Trophoblast cell (in vitro differentiated cells and primary cell): Measurements from ENCODE around the gene PROC.

Experiments used
- DNase-seq, 2 donors: peaks; one replicate each; pipeline ENCODE4 v3.0.0-alpha.2; 2016
- H2AFZ ChIP-seq: 2 replicates; pipeline ENCODE4 v1.6.1; 2013; ENCODE audit warnings: low read length, moderate library complexity, mild to moderate bottlenecking; ENCODE audit not compliant: insufficient read depth, poor library complexity
- H2AK5ac ChIP-seq: 2 replicates; pipeline ENCODE4 v1.6.1; 2013; ENCODE audit warnings: mild to moderate bottlenecking, low read length
- H2BK120ac ChIP-seq: 2 replicates; pipeline ENCODE4 v1.6.1; 2013; ENCODE audit warnings: low read length, mild to moderate bottlenecking, moderate library complexity; ENCODE audit not compliant: insufficient read depth, poor library complexity
- H2BK12ac ChIP-seq: 2 replicates; pipeline ENCODE4 v1.6.1; 2013; ENCODE audit warnings: mild to moderate bottlenecking, low read length, moderate library complexity
- H2BK5ac ChIP-seq: 2 replicates; pipeline ENCODE4 v1.6.1; 2013; ENCODE audit warnings: low read length, low read depth, moderate library complexity, mild to moderate bottlenecking; ENCODE audit not compliant: poor library complexity
- H3K14ac ChIP-seq: 2 replicates; pipeline ENCODE4 v1.6.1; 2013; ENCODE audit warnings: mild to moderate bottlenecking, low read length
- H3K18ac ChIP-seq: 2 replicates; pipeline ENCODE4 v1.6.1; 2013; ENCODE audit warnings: mild to moderate bottlenecking, low read length
- H3K23ac ChIP-seq: 2 replicates; pipeline ENCODE4 v1.6.1; 2013; ENCODE audit warnings: low read length
- H3K27ac ChIP-seq: 2 replicates; pipeline ENCODE4 v1.5.1; 2013; ENCODE audit warnings: low read depth, mild to moderate bottlenecking, inconsistent platforms, low read length, moderate library complexity
- H3K27me3 ChIP-seq: 2 replicates; pipeline ENCODE4 v1.6.1; 2013; ENCODE audit warnings: inconsistent platforms, mild to moderate bottlenecking, low read length, moderate library complexity; ENCODE audit not compliant: insufficient read depth
- H3K36me3 ChIP-seq, 2 experiments: 1 replicate in 1 of 2; 2 replicates in 1 of 2; pipeline ENCODE4 v1.6.1; 2013; ENCODE audit warnings: low read length in 2 of 2, mild to moderate bottlenecking in 2 of 2, moderate library complexity in 1 of 2; ENCODE audit not compliant: insufficient read depth in 2 of 2, control insufficient read depth in 1 of 2
- H3K4ac ChIP-seq: 2 replicates; pipeline ENCODE4 v1.6.1; 2013; ENCODE audit warnings: low read depth, mild to moderate bottlenecking, low read length, moderate library complexity
- H3K4me1 ChIP-seq, 2 experiments: 1 replicate in 1 of 2; 2 replicates in 1 of 2; pipeline ENCODE4 v1.6.1; 2013; ENCODE audit warnings: low read length in 2 of 2, mild to moderate bottlenecking in 2 of 2, moderate library complexity in 1 of 2; ENCODE audit not compliant: insufficient read depth in 2 of 2, control insufficient read depth in 1 of 2
- H3K4me2 ChIP-seq: 2 replicates; pipeline ENCODE4 v1.6.1; 2013; ENCODE audit warnings: inconsistent platforms, mild to moderate bottlenecking, low read length, moderate library complexity
- H3K4me3 ChIP-seq: 2 replicates; pipeline ENCODE4 v1.5.1; 2013; ENCODE audit warnings: mild to moderate bottlenecking, low read depth, low read length, inconsistent platforms
- H3K79me1 ChIP-seq: one replicate; pipeline ENCODE4 v1.6.1; 2013; ENCODE audit warnings: low read length
- H3K79me2 ChIP-seq: 2 replicates; pipeline ENCODE4 v1.6.1; 2013; ENCODE audit warnings: low read length, mild to moderate bottlenecking; ENCODE audit not compliant: control insufficient read depth, insufficient read depth, poor library complexity
- H3K9ac ChIP-seq: 2 replicates; pipeline ENCODE4 v1.6.1; 2013; ENCODE audit warnings: mild to moderate bottlenecking, low read length
- H3K9me3 ChIP-seq: 2 replicates; pipeline ENCODE4 v1.6.1; 2013; ENCODE audit warnings: low read depth, mild to moderate bottlenecking, control low read depth, inconsistent platforms, low read length; ENCODE audit not compliant: insufficient read depth
- H4K12ac ChIP-seq: 2 replicates; pipeline ENCODE4 v1.6.1; 2013; ENCODE audit warnings: low read depth, mild to moderate bottlenecking, low read length, moderate library complexity
- H4K8ac ChIP-seq: 2 replicates; pipeline ENCODE4 v1.6.1; 2013; ENCODE audit warnings: low read depth, mild to moderate bottlenecking, low read length, moderate library complexity
- H4K91ac ChIP-seq: one replicate; pipeline ENCODE4 v1.6.1; 2013; ENCODE audit warnings: low read depth, mild to moderate bottlenecking, low read length, moderate library complexity
- WGBS: extraction: QIAGEN DNeasy Blood & Tissue Kit; methylation state at CpG from one replicate; pipeline ENCODE4 v1.1.7; 2013; ENCODE audit warnings: missing lambda C conversion rate; ENCODE audit not compliant: insufficient read length, insufficient coverage; ENCODE audit errors: extremely low coverage; 5-methylcytosine and 5-hydroxymethylcytosine counted together

PROC gene

DNA sequence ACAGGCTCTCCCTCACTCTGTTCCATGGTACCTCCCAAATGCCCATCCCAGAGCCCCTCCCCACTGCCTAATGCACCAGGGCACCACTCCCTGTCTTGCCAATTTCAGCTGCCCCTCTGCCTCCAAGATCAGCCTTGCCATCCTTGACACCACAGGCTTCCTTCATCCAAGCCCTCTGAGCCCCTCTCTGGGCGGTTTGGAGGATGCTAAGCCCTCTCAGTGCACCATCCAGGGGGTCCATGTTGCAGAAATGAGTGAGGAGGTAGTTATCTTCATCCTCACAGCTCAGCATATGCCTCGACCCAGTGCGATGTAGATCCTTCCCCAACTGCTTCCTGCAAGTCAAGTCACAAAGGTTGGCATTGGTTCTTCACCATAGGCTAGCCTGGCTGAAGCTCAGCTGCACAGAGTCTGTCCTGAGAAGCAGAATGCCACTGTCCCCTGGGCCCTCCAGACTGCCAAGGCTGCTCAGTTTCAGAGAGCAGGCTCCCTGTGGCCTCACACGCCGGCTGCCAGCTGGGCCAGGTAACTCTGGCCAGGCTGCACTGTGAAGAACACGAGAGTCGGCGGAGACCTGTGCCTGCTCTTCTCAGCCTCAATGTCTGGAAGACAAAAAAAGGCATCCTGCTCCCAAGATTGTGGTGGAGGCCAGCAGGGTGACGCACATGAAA is 20.5 kb upstream of the PROC start:
- Histone ChIP-seq H3K27me3 (no peaks in the 10 kb centered on the region), H3K4me1 (peaks cover 32 to 34% of the 10 kb centered on the region in 2 experiments), H4K91ac (peak overlapping the region; percentile 52), H2BK12ac (peak overlapping the region; percentile 40), H3K9ac (no peak overlapping the region), H4K8ac (peak overlapping the region; percentile 33), H2AK5ac (peak overlapping the region; percentile 33), H3K4me3 (no peak overlapping the region), H3K27ac (no peak overlapping the region), H3K4ac (no peak overlapping the region), H3K79me2 (no peaks in the 10 kb centered on the region), H3K36me3 (no peaks in the 10 kb centered on the region), H2BK120ac (peak overlapping the region; percentile 40), H2AFZ (peak overlapping the region; percentile 2), H3K18ac (peak overlapping the region; percentile 23), H2BK5ac (peak overlapping the region; percentile 4), H4K12ac (no peak overlapping the region), H3K79me1 (peaks cover 17% of the 10 kb centered on the region), H3K14ac (peak overlapping the region; percentile 42), H3K9me3 (peaks cover 3% of the 10 kb centered on the region), H3K23ac (no peak overlapping the region), H3K4me2 (no peak overlapping the region)
- no CpG with 5 or more reads among the region's 9 CpGs for WGBS
- DNase-seq, result no peak

DNA sequence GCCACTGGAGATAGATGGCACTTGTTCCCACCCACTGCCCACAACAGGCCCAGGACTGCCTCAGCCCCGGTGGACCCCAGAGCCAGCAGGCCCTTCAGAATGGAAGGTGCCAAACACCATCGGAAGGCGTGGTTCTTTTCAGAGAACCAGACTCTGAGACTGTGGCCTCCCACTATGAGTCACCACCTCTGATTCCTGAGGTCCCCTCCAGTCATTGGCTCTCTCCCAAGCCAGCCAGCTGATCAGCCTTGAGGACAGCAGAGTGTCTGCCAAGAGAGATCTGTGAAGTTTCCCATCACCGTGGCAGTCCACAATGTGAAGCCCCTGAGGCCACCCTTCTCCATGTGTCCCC is 20.0 kb upstream of the PROC start:
- Histone ChIP-seq H3K79me2 (no peaks in the 10 kb centered on the region), H3K23ac (no peak overlapping the region), H3K9ac (no peak overlapping the region), H4K8ac (peak overlapping the region; percentile 33), H3K4ac (no peak overlapping the region), H3K27ac (no peak overlapping the region), H2BK5ac (peak overlapping the region; percentile 4), H2BK12ac (peak overlapping the region; percentile 40), H3K14ac (peak overlapping the region; percentile 42), H4K91ac (peak overlapping the region; percentile 52), H2BK120ac (peak overlapping the region; percentile 40), H3K4me1 (peaks cover 32 to 34% of the 10 kb centered on the region in 2 experiments), H2AK5ac (peak overlapping the region; percentile 33), H3K27me3 (no peaks in the 10 kb centered on the region), H4K12ac (no peak overlapping the region), H3K4me2 (no peak overlapping the region), H3K4me3 (no peak overlapping the region), H2AFZ (peak overlapping the region; percentile 2), H3K79me1 (peaks cover 17% of the 10 kb centered on the region), H3K36me3 (no peaks in the 10 kb centered on the region), H3K9me3 (peaks cover 3% of the 10 kb centered on the region), H3K18ac (peak overlapping the region; percentile 23)
- DNase-seq, result peak; percentile 59 to 61
- no CpG with 5 or more reads among the region's 4 CpGs for WGBS

DNA sequence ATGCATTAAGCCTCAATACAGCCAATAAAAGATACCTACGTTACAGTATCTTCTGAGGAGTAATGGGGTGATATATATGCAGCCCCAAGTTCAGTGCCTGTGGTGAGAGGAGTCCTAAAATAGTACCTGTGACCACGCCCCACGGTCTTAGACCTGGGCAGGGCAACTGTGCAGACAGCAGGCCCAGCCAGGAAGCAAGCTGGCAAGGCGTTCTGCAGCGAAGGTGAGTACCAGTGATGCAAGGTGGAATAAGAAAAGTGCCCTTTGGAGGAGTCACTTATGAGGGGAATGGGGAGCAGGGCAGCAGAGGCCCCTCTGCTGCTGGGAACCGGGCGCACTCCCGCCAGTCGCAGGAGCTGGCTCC is 17.7 kb upstream of the PROC start:
- H2AFZ ChIP-seq, result no peak overlapping the region
- peaks cover 17% of the 10 kb centered on the region for H3K79me1 ChIP-seq
- no peak overlapping the region for H3K9ac ChIP-seq
- peak overlapping the region; percentile 0 for H2BK120ac ChIP-seq
- peak overlapping the region; percentile 1 for H2BK12ac ChIP-seq
- H3K36me3 ChIP-seq, result no peaks in the 10 kb centered on the region
- no peaks in the 10 kb centered on the region for H3K79me2 ChIP-seq
- no peak overlapping the region for H2BK5ac ChIP-seq
- H3K27ac ChIP-seq, result no peak overlapping the region
- no peak overlapping the region for H3K18ac ChIP-seq
- H3K4me1 ChIP-seq, result peaks cover 36 to 37% of the 10 kb centered on the region in 2 experiments
- no peak overlapping the region for H4K12ac ChIP-seq
- no peak overlapping the region for H3K4me2 ChIP-seq
- H3K27me3 ChIP-seq, result no peaks in the 10 kb centered on the region
- H3K23ac ChIP-seq, result no peak overlapping the region
- no peaks in the 10 kb centered on the region for H3K9me3 ChIP-seq
- no CpG with 5 or more reads among the region's 9 CpGs for WGBS
- peak overlapping the region; percentile 0 for H3K14ac ChIP-seq
- H3K4me3 ChIP-seq, result no peak overlapping the region
- H3K4ac ChIP-seq, result no peak overlapping the region
- DNase-seq, result no peak
- H2AK5ac ChIP-seq, result peak overlapping the region; percentile 44
- no peak overlapping the region for H4K8ac ChIP-seq
- H4K91ac ChIP-seq, result peak overlapping the region; percentile 28

DNA sequence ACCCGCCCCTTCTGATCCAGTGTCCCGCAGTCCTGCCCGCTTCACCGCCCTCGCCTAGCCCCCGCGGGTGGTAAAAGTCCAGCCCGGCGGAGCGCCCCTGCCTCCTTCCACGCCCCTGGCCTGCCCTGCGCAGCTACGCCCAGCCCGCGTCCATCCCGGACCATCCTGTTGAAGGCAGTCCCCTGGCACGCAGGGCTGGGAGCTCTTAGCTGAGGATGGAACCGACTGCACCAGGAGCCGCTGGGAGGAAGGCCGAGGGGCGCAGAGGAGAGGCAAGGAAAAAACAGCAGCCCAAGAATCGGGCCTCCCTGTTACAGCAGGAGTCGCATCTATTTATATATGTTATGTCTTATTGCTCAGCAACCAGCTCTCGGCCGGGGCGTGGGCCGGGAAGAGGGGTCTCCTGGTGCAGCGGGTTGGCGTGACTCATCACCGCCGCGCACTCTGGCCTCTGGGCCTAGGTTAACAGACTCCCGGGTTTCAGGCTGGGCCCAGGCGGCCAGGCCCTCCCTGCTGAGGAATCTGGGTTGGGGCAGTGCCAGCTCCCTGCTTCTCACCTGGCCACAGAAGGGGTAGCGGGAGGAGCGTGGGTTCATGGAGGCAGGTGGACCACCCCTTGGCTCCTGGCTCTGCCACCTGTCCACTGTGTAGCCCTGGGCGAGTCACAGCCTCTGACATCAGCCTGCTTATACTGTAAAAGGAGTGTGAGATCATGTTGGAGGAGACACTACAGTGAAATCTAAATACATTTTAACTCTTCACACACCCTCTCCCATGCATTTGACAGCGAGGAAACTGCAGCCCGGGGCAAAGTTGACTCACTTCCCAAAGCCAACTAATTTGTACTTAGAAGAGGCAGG is 17.1 kb upstream of the PROC start:
- peak overlapping the region; percentile 33 for H3K14ac ChIP-seq
- H4K91ac ChIP-seq, result peak overlapping the region; percentile 28
- H3K4ac ChIP-seq, result no peak overlapping the region
- no peaks in the 10 kb centered on the region for H3K36me3 ChIP-seq
- H2BK5ac ChIP-seq, result no peak overlapping the region
- peaks cover 17% of the 10 kb centered on the region for H3K79me1 ChIP-seq
- H2BK120ac ChIP-seq, result peak overlapping the region; percentile 29
- H3K23ac ChIP-seq, result no peak overlapping the region
- peak; percentile 69 to 75 for DNase-seq
- peaks cover 36 to 37% of the 10 kb centered on the region in 2 experiments for H3K4me1 ChIP-seq
- peak overlapping the region; percentile 7 for H3K27ac ChIP-seq
- no peaks in the 10 kb centered on the region for H3K79me2 ChIP-seq
- WGBS, result no CpG with 5 or more reads among the region's 39 CpGs
- H3K4me3 ChIP-seq, result no peak overlapping the region
- peak overlapping the region; percentile 30 for H4K8ac ChIP-seq
- no peaks in the 10 kb centered on the region for H3K9me3 ChIP-seq
- H2BK12ac ChIP-seq, result peak overlapping the region; percentile 41
- no peak overlapping the region for H2AFZ ChIP-seq
- H3K9ac ChIP-seq, result no peak overlapping the region
- peak overlapping the region; percentile 27 for H2AK5ac ChIP-seq
- peak overlapping the region; percentile 14 for H3K18ac ChIP-seq
- no peak overlapping the region for H4K12ac ChIP-seq
- H3K27me3 ChIP-seq, result no peaks in the 10 kb centered on the region
- H3K4me2 ChIP-seq, result no peak overlapping the region
